IPS-NIHi7 (cell line): ENCODE data around the gene CCDC93.

Experiments
- DNase-seq: peaks from one replicate; pipeline ENCODE4 v3.0.0; 2012; ENCODE audit warnings: mixed read lengths; ENCODE audit errors: extremely low spot score

The CCDC93 gene

DNA sequence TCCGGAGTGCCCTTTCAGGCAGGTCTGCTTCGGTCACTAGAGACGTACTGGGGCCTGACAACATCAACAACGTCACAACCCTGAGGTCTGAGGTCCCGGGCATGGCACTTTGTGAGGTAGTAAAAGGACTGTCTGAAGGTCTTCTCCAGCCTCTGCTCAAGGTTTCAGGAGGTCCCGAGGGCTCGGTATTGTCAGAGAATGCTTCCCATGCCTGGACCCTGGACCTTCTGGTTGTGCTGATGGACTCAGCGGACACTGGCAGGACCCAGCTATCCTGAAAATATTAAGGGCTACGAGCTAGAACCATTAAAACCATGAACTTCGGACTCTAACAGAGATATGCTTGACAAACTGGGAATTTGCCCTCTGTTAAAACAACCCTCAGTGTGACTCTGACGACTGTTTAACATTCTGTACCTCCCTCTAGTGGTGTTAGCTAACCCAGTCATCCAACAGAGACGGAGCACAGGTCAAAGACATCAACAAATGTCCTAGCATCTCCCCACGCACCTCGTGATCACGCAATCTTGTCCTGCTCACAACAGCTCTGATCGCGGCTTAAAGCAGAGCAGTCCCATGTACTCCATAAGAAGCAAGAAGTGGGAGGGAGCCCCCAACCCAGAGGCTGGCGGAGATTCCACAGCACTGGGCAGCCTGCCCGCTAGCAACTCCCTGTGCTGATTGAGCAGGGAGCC, 96.5 kb downstream of the CCDC93 start:
- peak; percentile 57 for DNase-seq

DNA sequence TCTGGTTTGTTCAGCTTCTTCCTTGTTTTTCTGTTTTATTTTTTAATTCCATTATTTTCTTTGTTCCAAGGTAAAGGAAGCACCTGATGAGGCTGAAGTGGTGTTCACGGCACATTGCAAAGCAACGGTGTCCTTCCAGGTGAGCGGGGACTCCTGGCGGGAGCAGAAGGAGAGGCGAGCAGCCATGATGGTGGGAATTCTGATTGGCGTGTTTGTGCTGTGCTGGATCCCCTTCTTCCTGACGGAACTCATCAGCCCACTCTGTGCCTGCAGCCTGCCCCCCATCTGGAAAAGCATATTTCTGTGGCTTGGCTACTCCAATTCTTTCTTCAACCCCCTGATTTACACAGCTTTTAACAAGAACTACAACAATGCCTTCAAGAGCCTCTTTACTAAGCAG, 110.9 kb downstream of the CCDC93 start:
- DNase-seq = peak; percentile 15

GRCh38 chr2:117888897-117889296, 125.0 kb downstream of the CCDC93 start:
- DNase-seq = no peak

DNA sequence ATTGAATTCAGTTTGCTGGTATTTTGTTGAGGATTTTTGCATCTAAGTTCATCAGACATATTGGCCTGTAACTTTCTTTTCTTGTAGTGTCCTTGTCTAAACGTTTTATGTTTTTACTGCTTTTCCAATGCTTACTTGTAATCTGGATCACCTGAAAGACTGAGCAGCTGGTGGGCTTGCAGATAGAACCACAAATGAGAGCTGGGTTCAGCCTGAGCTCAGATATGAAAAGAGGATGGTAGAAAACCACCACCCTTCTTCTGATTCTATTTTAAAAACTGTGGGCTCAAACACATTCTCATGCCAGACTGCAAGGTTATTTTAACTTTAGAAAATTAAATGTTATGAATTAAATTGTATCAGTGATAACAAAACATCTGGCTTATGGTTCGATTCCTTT, 128.6 kb downstream of the CCDC93 start:
- DNase-seq = no peak

- no peak for DNase-seq
Observed at GRCh38 chr2:117879003-117879402, 134.9 kb downstream of the CCDC93 start.

DNA sequence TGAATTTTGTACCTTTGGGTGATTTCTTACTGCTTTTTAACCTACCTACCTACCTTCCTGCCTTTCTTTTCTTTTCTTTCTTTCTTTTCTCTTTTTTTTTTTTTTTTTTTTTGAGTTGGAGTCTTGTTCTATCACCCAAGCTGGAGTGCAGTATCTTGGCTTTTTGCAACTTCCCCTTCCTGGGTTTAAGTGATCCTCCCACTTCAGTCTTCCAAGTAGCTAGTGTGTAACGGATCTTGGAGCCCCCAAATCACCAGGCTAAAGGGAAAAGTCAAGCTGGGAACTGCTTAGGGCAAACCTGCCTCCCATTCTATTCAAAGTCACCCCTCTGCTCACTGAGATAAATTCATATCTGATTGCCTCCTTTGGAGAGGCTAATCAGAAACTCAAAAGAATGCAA, 138.1 kb downstream of the CCDC93 start:
- DNase-seq = no peak
